Activated T-cell treated with anti-CD3 and anti-CD28 coated beads for 48 hours (primary cell): ENCODE data around the gene SIPA1.
"Not testable (repeated sequence)": the region's sequence is repeated elsewhere in the genome, so short reads cannot be mapped to it uniquely, and the experiment has no call there.

ENCODE experiments used
- DNase-seq: peaks from one replicate; pipeline ENCODE4 v3.0.0-alpha.2; 2020; ENCODE audit warnings: low read depth

The SIPA1 gene

DNA sequence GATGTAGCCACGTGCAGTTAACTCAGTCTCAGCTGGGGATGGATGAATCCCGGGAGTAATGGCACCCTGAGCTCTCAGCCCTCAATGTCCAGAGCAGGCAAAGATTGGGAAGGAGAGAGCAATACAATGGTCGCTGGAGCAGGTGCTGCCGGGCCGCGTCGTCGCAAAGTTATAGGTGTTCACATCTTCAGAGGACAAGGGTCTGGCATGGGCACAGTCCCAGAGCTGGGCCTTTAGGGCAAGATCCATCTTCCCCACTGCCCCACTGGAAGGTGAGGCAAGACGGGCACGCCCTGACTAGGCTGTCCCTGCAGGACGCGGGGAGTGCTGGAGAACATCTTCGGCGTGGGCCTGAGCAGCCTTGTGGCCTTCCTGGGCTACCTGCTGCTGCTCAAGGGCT lies 14.7 kb upstream of the SIPA1 start:
- no peak for DNase-seq

DNA sequence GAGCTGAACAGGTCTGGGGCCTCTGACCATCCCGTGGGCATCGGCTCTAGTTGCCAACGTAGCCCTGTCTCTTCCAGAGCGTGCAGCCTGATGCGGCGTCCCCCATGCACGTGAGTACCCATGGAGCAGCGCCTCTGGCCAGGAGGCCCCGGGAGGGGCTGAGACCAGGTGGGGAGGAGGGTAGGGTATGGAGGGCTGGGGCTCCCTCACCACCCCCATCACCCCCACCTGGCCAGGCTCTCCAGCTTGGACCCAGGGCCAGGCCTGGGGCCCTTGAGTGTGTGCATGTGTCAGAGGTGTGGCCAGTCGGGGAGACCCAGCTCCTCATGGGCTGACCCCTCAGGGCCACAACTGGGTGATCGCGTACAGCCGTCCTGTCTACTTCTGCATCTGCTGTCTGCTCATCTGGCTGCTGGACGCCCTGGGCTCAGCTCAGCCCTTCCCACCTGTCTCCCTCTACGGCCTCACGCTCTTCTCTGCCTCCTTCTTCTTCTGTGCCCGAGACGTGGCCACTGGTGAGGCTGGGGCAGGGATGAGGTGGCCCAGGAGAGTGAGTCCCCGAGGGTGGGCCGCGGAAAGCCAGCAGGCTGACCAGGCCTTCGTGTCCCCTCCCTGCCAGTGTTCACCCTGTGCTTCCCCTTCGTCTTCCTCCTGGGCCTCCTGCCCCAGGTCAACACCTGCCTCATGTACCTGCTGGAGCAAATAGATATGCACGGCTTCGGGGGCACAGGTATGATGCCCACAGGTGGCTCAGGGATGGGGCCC lies 13.9 kb upstream of the SIPA1 start:
- DNase-seq: no peak

DNA sequence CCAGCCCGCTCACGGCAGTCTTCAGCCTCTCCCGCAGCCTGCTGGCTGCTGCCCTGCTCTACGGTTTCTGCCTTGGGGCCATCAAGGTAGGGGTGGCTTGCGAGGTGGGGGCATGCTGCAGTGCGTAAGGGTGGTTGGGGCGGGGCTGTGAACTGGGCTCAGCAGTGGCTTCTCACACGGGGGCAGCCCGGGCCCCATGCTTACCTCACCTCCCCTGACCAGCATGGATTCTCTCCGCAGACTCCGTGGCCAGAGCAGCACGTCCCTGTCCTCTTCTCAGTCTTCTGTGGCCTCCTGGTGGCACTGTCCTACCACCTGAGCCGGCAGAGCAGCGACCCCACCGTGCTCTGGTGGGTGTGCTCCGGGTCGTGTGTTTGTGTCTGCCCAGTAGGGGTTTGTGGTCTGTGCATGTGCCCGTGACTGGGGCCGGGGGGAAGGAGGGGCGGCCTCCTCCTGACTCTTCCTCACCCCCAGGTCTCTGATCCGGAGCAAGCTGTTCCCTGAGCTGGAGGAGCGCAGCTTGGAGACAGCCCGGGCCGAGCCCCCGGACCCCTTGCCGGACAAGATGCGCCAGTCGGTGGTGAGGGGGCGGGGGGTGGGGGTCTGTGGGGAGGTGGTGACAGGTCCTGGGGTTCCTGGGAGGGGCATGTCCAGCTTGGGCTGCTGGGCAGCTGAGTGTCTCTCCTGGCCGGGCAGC lies 12.8 kb upstream of the SIPA1 start:
- no peak for DNase-seq

DNA sequence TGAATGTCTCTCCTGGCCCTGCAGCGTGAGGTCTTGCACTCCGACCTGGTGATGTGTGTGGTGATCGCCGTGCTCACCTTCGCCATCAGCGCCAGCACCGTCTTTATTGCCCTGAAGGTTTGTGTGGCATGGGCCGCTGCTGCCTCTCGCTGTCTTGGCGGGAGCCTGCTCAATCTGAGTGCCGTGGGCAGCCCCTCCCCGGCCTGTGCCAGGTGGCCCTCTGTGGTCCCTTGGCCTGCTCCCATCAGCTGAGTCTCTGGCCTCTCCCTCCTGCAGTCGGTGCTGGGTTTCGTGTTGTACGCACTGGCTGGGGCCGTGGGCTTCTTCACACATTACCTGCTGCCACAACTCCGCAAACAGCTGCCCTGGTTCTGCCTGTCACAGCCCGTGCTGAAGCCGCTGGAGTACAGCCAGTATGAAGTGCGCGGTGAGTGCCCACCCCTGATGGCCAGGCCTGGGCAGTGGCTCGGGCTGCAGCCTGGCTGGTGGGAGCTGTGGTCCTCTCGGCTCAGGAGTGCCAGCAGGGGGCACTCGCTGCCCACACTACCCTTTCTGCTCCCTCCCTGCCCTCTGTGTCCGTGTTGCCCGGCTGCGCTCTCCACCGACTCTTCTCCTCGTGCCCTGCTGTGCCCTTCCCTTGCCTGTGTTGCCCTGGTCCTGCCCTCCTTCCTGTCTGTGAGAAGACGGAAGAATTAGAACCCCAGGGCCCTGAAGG lies 12.1 kb upstream of the SIPA1 start:
- DNase-seq: no peak

DNA sequence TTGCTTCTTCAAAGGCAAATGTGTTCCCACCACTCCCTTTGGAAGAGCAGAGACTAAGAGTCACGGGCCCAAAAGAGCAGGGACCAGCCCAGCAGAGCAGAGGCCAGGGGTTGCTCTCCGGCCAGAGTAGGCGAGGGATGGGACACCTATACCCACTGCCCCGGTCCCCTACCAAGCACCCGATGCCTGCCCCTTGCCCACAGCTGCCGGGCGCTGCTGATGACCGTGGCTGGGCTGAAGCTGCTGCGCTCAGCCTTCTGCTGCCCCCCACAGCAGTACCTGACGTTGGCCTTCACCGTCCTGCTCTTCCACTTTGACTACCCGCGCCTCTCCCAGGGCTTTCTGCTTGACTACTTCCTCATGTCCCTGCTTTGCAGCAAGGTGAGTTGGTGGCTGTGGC lies 10.7 kb upstream of the SIPA1 start:
- DNase-seq: no peak

DNA sequence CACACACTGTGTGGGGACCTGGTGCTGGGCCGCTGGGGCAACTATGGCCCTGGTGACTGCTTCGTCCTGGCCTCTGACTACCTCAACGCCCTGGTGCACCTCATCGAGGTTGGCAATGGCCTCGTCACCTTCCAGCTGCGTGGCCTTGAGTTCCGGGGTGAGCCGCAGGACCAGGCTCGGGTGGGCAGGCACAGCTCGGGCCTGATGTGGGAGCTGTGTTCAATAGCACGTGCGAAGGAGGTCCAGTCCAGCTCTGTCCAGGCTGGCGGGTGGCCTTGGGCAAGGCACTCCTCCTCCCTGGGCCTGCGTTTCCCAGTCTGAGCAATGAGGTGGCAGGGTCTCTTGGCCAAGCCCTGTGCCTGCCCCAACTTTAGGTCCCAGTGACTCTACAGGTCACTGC lies 8.3 kb upstream of the SIPA1 start:
- no peak for DNase-seq

DNA sequence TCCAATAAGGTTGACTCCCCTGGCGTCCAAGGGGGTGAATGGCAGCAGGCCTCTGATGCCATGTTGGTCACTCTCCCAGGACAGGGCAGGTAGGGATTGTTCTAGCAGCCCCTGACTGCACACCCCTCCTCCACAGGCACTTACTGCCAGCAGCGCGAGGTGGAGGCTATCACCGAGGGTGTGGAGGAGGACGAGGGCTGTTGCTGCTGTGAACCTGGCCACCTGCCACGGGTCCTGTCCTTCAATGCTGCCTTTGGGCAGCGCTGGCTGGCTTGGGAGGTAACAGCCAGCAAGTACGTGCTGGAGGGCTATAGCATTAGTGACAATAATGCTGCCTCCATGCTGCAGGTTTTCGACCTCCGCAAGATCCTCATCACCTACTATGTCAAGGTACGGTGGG lies 7.7 kb upstream of the SIPA1 start:
- no peak for DNase-seq

DNA sequence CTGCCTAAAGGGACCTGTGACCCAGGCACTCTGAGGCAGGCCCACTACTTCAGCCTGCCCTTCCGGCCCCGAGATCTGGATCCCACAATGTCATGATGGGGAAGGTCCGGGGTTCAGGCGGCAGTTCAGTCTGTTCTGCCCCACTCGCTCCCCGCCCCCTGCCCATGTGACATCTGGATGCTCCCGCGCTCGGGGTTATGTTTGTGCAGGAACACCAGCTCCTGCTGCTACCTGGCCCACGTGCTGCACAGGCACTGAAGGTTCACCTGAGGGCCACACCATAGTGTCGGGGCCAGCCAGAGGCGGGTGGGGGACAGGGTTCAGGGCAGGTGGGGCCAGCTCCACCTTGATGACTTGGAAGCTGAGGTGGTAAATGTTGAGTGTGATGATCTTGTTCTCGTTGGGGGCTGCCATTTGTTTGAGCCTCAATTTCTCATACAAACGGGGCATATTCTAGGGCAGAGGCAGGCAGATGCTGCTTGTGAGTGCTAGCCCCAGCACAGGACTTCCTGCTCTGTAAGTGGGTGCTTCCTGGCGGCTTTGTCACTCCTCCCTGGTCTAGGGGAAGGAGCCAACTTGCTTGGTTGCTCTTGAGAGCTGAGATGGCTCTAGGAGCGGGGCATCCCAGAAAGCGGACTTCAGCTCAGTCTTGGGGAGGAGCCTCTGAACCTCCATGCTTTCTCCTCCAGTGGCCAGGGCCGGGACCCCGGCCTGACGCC lies 4.4 kb upstream of the SIPA1 start:
- no peak for DNase-seq

DNA sequence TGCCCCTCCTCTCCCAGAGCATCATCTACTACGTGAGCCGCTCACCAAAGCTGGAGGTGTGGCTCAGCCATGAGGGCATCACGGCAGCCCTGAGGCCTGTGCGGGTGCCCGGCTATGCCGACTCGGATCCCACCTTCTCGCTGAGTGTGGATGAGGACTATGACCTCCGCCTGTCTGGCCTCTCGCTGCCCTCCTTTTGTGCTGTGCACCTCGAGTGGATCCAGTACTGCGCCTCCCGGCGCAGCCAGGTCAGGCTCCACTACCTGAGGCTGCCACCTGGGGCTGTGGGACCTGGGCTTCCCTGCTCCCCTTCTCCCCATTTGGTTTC lies 3.8 kb upstream of the SIPA1 start:
- no peak for DNase-seq

DNA sequence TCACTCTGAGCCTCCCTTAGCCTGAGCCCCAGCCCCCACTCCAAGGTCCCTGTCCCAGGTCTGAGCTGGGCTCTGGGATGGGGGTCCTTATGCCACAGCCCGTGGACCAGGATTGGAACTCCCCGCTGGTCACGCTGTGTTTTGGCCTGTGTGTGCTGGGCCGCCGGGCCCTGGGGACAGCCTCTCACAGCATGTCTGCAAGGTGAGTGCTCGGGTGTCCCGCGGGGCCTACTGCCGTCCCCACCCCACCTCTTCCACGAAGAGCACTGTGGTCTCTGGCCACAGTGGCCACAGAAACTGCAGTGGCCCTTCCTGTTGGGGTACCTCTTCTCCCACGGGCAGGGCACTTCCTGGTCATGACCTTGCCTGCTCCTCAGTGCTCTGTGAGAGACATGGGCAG lies 3.5 kb upstream of the SIPA1 start:
- DNase-seq: no peak

DNA sequence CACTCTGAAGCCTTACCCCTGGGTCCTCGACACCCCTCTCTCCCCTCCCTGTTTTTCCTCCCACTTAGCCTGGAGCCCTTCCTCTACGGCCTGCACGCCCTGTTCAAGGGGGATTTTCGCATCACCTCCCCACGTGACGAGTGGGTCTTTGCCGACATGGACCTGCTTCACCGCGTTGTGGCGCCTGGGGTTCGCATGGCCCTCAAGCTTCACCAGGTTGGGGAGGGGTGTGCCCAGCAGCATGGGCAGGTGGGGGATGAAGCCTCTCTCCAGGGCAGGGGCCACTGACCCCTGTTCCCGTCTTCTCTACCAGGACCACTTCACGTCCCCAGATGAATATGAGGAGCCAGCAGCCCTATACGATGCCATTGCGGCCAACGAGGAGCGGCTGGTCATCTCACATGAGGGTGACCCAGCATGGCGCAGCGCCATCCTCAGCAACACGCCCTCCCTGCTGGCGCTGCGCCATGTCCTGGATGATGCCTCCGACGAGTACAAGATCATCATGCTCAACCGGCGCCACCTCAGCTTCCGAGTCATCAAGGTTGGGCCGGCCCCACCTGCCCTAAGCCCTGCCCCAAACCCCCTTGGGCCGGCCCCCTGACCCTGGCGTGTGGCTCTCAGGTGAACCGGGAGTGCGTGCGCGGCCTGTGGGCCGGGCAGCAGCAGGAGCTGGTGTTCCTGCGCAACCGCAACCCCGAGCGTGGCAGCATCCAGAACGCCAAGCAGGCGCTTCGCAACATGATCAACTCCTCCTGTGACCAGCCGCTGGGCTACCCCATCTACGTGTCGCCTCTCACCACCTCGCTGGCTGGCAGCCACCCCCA lies 2.8 kb upstream of the SIPA1 start:
- no peak for DNase-seq

DNA sequence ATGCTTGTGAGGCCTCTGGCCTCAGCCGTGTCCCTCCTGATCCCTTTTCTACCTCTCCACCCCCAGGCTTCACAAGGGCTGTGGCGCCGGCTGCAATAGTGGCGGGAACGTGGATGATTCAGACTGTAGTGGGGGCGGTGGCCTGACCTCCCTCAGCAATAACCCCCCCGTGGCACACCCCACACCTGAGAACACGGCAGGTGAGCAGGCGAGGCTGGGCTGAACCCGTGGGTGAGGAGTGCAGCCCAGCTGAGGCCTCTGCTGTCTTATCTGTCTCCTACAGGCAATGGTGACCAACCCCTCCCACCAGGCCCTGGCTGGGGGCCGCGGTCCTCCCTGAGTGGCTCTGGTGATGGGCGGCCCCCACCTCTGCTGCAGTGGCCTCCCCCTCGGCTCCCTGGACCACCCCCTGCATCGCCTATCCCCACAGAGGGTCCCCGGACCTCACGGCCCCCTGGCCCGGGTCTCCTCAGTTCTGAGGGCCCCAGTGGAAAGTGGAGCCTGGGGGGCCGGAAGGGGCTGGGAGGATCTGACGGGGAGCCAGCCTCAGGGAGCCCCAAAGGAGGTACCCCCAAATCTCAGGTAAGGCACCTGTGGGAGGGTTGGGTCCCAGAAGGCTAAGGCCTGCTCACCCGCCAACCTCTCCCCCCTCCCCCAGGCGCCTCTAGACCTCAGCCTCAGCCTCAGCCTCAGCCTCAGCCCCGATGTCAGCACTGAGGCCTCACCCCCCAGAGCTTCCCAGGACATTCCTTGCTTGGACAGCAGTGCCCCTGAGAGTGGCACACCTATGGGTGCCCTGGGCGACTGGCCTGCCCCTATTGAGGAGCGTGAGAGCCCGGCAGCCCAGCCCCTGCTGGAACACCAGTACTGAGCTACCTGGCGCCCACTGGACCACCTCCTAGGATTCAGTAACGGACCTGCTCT lies 1.5 kb upstream of the SIPA1 start:
- DNase-seq: no peak

DNA sequence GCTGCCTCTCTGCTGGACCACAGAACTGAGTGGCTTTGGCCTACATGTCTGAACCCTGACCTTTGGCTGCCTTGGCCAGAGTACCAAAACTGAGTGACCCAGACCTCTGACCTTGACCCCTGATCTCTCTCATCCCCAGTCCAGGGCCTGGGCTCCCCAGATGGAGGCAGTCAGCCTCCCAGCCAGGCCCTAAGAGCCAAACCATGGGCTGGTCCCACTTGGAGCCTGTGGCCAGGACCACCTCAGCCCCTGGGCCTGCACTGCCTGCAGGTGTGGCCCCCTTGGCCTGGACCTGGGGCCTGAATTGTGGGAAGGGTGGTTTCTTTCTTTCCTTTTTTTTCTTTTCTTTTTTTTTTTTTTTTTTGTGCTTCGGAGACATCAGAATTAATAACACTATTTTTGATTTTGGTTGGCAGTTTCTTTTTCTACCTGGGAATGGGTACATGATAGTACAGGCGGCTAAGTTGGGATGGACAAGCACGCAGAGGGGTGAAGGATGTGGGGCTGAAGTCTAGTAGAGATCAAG lies 806 bp upstream of the SIPA1 start:
- DNase-seq: no peak

DNA sequence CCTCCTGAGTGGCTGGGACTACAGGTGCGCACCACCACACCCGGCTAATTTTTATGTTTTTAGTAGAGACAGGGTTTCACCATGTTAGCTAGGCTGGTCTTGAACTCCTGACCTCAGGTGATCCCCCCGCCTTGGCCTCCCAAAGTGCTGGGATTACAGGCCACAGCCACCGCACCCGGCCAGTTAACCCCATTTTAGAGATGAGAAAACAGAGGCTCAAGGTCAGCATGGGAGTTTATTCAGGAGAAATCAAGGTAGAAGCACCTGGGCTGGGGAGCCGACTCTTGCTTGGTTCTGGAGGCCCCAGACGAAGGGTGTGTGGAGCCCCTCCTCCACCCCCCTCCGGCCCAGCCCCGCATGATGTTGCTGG lies 1.3 kb downstream of the SIPA1 start:
- DNase-seq: not testable (repeated sequence)

DNA sequence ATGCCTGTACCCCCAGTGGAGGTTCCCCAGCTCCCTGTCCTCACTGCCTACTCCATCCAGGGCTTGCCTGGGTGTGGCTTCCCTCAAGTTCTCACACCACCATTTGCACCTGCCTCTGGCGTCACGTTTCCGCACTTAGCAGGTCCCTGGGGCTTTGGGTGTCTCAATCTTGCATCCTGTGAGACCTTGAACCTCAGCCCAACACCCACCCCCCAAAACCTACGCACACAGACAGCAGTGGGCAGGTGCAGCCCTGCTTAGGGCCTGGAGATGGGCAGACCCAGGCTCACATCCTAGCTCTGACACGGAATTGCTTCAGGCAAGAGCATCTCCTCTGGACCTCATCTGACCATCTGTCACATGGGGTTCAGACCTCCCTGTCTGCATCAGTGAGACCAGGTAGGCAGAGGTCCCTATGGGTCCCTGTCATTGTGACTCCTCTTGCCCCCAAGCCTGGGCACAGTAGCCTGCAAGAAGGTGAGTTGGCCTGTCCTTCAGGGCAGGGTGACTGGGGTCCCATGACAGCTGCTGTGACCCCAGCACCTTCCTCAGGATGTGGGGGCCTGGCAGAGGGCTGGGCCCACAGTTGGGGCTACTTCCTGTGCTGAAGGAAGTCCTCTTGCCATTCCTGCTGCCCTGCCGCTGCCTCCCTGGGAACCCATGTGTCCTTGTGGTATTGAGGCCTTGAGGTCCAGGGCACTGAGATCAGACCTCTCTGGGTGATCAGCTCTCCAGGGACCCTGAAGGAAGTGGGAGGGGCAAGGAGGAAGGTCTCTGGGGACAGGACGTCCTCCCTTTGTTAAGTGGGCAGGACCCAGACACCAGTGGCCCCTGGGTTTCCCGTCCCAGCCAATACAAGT lies 2.0 kb downstream of the SIPA1 start:
- DNase-seq: no peak

DNA sequence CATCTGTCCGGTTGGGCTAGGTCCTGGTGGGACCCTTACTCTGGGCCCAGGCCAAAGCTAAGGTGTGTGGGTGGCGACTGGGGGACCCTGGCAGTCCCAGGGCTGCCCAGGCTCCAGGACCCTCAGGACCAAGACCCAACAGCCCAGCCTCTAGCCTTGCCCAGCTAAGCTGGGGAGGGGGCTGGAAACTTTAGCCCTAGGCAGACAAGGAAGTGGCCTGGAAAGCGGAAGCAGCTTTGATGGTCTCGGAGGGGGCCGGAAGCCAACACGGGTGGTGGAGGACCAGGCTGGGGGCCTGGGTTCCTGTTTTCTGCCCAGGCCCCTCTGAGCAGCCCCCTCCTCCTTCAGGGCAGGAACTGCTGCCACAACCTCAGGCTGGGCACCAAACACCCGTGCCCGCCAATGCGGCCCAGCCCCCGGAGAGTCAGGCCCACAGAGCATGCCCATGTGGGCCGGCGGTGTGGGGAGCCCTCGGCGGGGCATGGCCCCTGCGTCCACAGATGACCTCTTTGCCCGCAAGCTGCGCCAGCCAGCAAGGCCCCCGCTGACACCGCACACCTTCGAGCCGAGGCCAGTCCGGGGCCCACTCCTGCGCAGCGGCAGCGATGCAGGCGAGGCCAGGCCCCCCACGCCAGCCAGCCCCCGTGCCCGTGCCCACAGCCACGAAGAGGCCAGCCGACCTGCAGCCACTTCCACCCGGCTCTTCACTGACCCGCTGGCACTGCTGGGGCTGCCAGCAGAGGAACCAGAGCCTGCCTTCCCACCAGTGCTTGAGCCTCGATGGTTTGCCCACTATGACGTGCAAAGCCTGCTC lies 2.8 kb downstream of the SIPA1 start:
- DNase-seq: no peak

DNA sequence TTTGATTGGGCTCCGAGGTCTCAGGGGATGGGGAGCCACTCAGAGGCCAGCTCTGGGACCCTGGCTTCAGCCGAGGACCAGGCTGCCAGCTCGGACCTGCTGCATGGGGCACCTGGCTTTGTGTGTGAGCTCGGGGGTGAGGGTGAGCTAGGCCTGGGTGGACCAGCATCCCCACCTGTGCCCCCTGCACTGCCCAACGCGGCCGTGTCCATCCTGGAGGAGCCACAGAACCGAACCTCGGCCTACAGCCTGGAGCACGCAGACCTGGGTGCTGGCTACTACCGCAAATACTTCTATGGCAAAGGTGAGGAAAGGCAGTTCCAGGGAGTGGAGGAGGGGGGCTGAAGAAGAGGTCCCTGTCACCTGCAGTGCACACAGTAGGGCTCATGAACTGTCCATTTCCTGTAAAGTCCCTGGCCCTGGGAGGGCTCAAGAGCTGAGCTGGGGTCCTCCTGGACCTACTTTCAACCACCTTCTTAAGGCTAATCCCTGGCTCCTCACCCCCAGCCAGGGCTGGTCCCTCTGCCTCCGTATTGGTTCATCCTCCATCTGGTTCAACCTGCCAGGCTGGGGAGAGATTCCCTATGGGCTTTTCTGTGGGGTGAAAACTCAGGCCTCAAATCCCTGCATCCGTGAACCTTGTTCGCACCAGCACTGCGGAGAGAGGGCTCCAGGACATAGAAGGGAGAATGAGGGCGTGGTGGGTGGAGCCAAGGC lies 3.6 kb downstream of the SIPA1 start:
- DNase-seq: no peak
